HFF-Myc (cell line): ENCODE data around the gene NMT1.

Experiments used
- DNase-seq: peaks from one replicate; pipeline ENCODE4 v3.0.0-alpha.2; 2011; ENCODE audit warnings: low read depth; ENCODE audit errors: extremely low read depth
- H3K4me3 ChIP-seq: replicated peaks from 2 replicates; pipeline ENCODE4 v1.5.1; 2011; ENCODE audit warnings: low read depth, mild to moderate bottlenecking, control low read depth, low read length
- CTCF ChIP-seq: IDR thresholded peaks from 2 replicates; pipeline ENCODE4 v1.5.1; 2012; ENCODE audit warnings: mild to moderate bottlenecking, low read depth, low read length, control low read depth; ENCODE audit errors: missing control alignments

NMT1 gene

GRCh38 chr17:45108051-45108450, 46.9 kb downstream of the NMT1 start:
- TF ChIP-seq CTCF = no peak
- DNase-seq = no peak
- no peak overlapping the region for H3K4me3 ChIP-seq

GRCh38 chr17:45108595-45109521, 47.7 kb downstream of the NMT1 start:
- no peak overlapping the region for H3K4me3 ChIP-seq
- no peak for TF ChIP-seq CTCF
- DNase-seq = no peak

- DNase-seq = no peak
- no peak overlapping the region for H3K4me3 ChIP-seq
- no peak for TF ChIP-seq CTCF
Measured at GRCh38 chr17:45110676-45111611, 49.8 kb downstream of the NMT1 start.

GRCh38 chr17:45111850-45112249, 50.7 kb downstream of the NMT1 start:
- no peak overlapping the region for H3K4me3 ChIP-seq
- TF ChIP-seq CTCF = no peak
- DNase-seq = no peak

GRCh38 chr17:45112559-45113423, 51.7 kb downstream of the NMT1 start:
- no peak for DNase-seq
- no peak for TF ChIP-seq CTCF
- H3K4me3 ChIP-seq = no peak overlapping the region

- TF ChIP-seq CTCF = no peak
- H3K4me3 ChIP-seq = no peak overlapping the region
- no peak for DNase-seq
Measured at GRCh38 chr17:45113424-45113754, 52.3 kb downstream of the NMT1 start.
